Upper lobe of left lung (tissue), 6 donors: ENCODE results near the gene SAMD8. TPM values are rescaled to one million over a fixed set of nuclear protein-coding genes. Genes with fewer than 3 reads are reported as not detected.

Experiments
- ATAC-seq, 2 donors: fragments of 200-7000 bp; cut with Tn5 transposase; one replicate each; pipeline ENCODE4 v1.9.1; 2022; ENCODE audit warnings: mild to moderate bottlenecking in 2 of 2, moderate library complexity in 2 of 2; ENCODE audit not compliant: low FRiP score in 2 of 2
- DNase-seq, 2 donors: peaks; one replicate each; pipeline ENCODE4 v3.0.0-alpha.2; 2019 to 2020
- H3K27ac ChIP-seq, 4 donors: fragments of 200-600 bp; sonication (generic); one replicate each; pipeline ENCODE4 v1.5.1; 2016 to 2019
- H3K27me3 ChIP-seq, 4 donors: fragments of 200-600 bp; sonication (generic); one replicate each; pipeline ENCODE4 v1.5.1; 2017 to 2019
- H3K36me3 ChIP-seq, 4 donors: fragments of 200-600 bp; sonication (generic); one replicate each; pipeline ENCODE4 v1.5.1; 2016 to 2019
- H3K4me1 ChIP-seq, 4 donors: fragments of 200-600 bp; sonication (generic); one replicate each; pipeline ENCODE4 v1.5.1; 2018 to 2019
- H3K4me3 ChIP-seq, 4 donors: fragments of 200-600 bp; sonication (generic); one replicate each; pipeline ENCODE4 v1.5.1; 2017 to 2019; ENCODE audit warnings: mild to moderate bottlenecking in 2 of 4, moderate library complexity in 1 of 4
- H3K9me3 ChIP-seq, 4 donors: fragments of 200-600 bp; sonication (generic); one replicate each; pipeline ENCODE4 v1.5.1; 2018 to 2019
- CTCF ChIP-seq, 6 experiments: fragments of 450-650 bp in 4 of 6; fragments of 200-600 bp in 2 of 6; sonication (generic) in 2 of 6; IDR thresholded peaks; one replicate each; pipeline ENCODE4 v1.5.1; 2016 to 2019; ENCODE audit warnings: antibody characterized with exemption in 6 of 6
- EP300 ChIP-seq, 4 donors: sonication (generic); formaldehyde crosslinking; IDR thresholded peaks; one replicate each; pipeline ENCODE4 v1.5.1; 2017; ENCODE audit warnings: antibody characterized with exemption in 4 of 4, control low read depth in 2 of 4
- POLR2A ChIP-seq, 4 donors: fragments of 450-650 bp; IDR thresholded peaks; one replicate each; pipeline ENCODE4 v1.5.1; 2016 to 2017; ENCODE audit warnings: antibody characterized with exemption in 4 of 4, mild to moderate bottlenecking in 2 of 4
- POLR2AphosphoS5 ChIP-seq, 2 donors: sonication (generic); formaldehyde crosslinking; IDR thresholded peaks; one replicate each; pipeline ENCODE4 v1.5.1; 2017; ENCODE audit warnings: antibody characterized with exemption in 2 of 2
- WGBS, 2 donors: methylation state at CpG; one replicate each; pipeline ENCODE4 v1.1.5; 2017 to 2018; 5-methylcytosine and 5-hydroxymethylcytosine counted together
- total RNA-seq, 6 donors: library from RNA; depleted of rRNA in 4 of 6; stranded (reverse); fragments of >200 nt in 4 of 6; gene quantifications; one replicate each; pipeline versions ENCODE4 v1.1.0 to v1.2.1, GENCODE V29; 2016 to 2021
- donor health status: DM: no; HTN: no; CAD: no; lungs with moderate emphysema.
- donor health status: DM: no; HTN: yes; CAD: no; lungs with severe emphysema.

The SAMD8 gene
- total RNA-seq, 6 donors from 2014 or later = 8.4 to 36.2 (median 18.0) TPM

GRCh38 chr10:75101416-75102251 is 9.8 kb upstream of the SAMD8 start:
- 95 to 96% methylated on average over 12 of the region's 12 CpGs for WGBS, 2 donors
- H3K4me3 ChIP-seq = no peak overlapping the region
- H3K36me3 ChIP-seq = no peaks in the 10 kb centered on the region
- no peak for DNase-seq
- peaks cover 0 to 7% (median 0%) of the 10 kb centered on the region in 4 donors for H3K4me1 ChIP-seq
- H3K9me3 ChIP-seq = no peaks in the 10 kb centered on the region
- no peak for TF ChIP-seq POLR2AphosphoS5 (IDR thresholded peaks at IDR 0.05)
- no peak for TF ChIP-seq CTCF (IDR thresholded peaks at IDR 0.05)
- no peak for TF ChIP-seq EP300 (IDR thresholded peaks at IDR 0.05)
- no peak for TF ChIP-seq POLR2A (IDR thresholded peaks at IDR 0.05)
- ATAC-seq = no peak
- no peak overlapping the region for H3K27ac ChIP-seq
- no peaks in the 10 kb centered on the region for H3K27me3 ChIP-seq

- 83 to 94% methylated on average over 8 to 9 of the region's 9 CpGs for WGBS, 2 donors
- TF ChIP-seq POLR2A (IDR thresholded peaks at IDR 0.05) (no peak), POLR2AphosphoS5 (IDR thresholded peaks at IDR 0.05) (no peak), CTCF (IDR thresholded peaks at IDR 0.05) (no peak), EP300 (IDR thresholded peaks at IDR 0.05) (no peak)
- no peaks in the 10 kb centered on the region for H3K9me3 ChIP-seq
- peaks cover 0 to 7% (median 0%) of the 10 kb centered on the region in 4 donors for H3K4me1 ChIP-seq
- no peak overlapping the region for H3K27ac ChIP-seq
- ATAC-seq (no peak), DNase-seq (peak in 1 of 2 donors; percentile 16)
- H3K4me3 ChIP-seq = no peak overlapping the region
- no peaks in the 10 kb centered on the region for H3K36me3 ChIP-seq
- H3K27me3 ChIP-seq = no peaks in the 10 kb centered on the region
Measured at GRCh38 chr10:75102830-75103673, 8.4 kb upstream of the SAMD8 start.

GRCh38 chr10:75103881-75104686 is 7.4 kb upstream of the SAMD8 start:
- TF ChIP-seq POLR2AphosphoS5 (IDR thresholded peaks at IDR 0.05) (no peak), EP300 (IDR thresholded peaks at IDR 0.05) (no peak), POLR2A (IDR thresholded peaks at IDR 0.05) (no peak), CTCF (IDR thresholded peaks at IDR 0.05) (no peak)

GRCh38 chr10:75104842-75105241 is 6.6 kb upstream of the SAMD8 start:
- no peaks in the 10 kb centered on the region for H3K9me3 ChIP-seq
- no peak for ATAC-seq
- peaks cover 0 to 7% (median 0%) of the 10 kb centered on the region in 4 donors for H3K4me1 ChIP-seq
- no peak overlapping the region for H3K27ac ChIP-seq
- H3K36me3 ChIP-seq = no peaks in the 10 kb centered on the region
- H3K4me3 ChIP-seq = no peak overlapping the region
- H3K27me3 ChIP-seq = no peaks in the 10 kb centered on the region
- no peak for TF ChIP-seq POLR2A (IDR thresholded peaks at IDR 0.05)
- TF ChIP-seq EP300 (IDR thresholded peaks at IDR 0.05) = no peak
- TF ChIP-seq CTCF (IDR thresholded peaks at IDR 0.05) = no peak
- no peak for TF ChIP-seq POLR2AphosphoS5 (IDR thresholded peaks at IDR 0.05)
- DNase-seq = peak in 1 of 2 donors; percentile 41
- 79% methylated on average over 3 of the region's 3 CpGs for WGBS, 2 donors

More at GRCh38 chr10:75103881-75104686, 7.4 kb upstream of the SAMD8 start:
- no peaks in the 10 kb centered on the region for H3K27me3 ChIP-seq
- H3K4me1 ChIP-seq = peaks cover 0 to 7% (median 0%) of the 10 kb centered on the region in 4 donors
- H3K4me3 ChIP-seq = no peak overlapping the region
- no peaks in the 10 kb centered on the region for H3K36me3 ChIP-seq
- 97% methylated on average over 6 of the region's 6 CpGs; no CpG with 5 or more reads in 1 of the 2 donors for WGBS, 2 donors
- DNase-seq = peak in 1 of 2 donors; percentile 17
- no peak overlapping the region for H3K27ac ChIP-seq
- ATAC-seq = no peak
- H3K9me3 ChIP-seq = no peaks in the 10 kb centered on the region
